Nephron progenitor cell (in vitro differentiated cells): ENCODE data around the gene AIF1.

Experiments used
- DNase-seq: peaks from one replicate; pipeline ENCODE4 v3.0.0; 2021
- H3K27ac Mint-ChIP-seq: 2 replicates; pipeline ENCODE4 v1.8.0; 2021; ENCODE audit warnings: mild to moderate bottlenecking, moderate library complexity, mixed read lengths
- H3K27me3 Mint-ChIP-seq: 2 replicates; pipeline ENCODE4 v1.8.0; 2021; ENCODE audit warnings: mild to moderate bottlenecking, low read depth, mixed read lengths; ENCODE audit not compliant: poor library complexity
- H3K36me3 Mint-ChIP-seq: 2 replicates; pipeline ENCODE4 v1.8.0; 2021; ENCODE audit warnings: low read depth, mixed read lengths
- H3K4me1 Mint-ChIP-seq: 2 replicates; pipeline ENCODE4 v1.8.0; 2021; ENCODE audit warnings: mixed read lengths
- H3K4me3 Mint-ChIP-seq: 2 replicates; pipeline ENCODE4 v1.8.0; 2021; ENCODE audit warnings: mild to moderate bottlenecking, moderate library complexity, mixed read lengths
- H3K9me3 Mint-ChIP-seq: 2 replicates; pipeline ENCODE4 v1.8.0; 2021; ENCODE audit warnings: mild to moderate bottlenecking, moderate library complexity, mixed read lengths
- TF ChIP-seq, protein P1 (sequence below): fragments of 200-600 bp; sonication (generic); IDR thresholded peaks from 2 replicates; pipeline ENCODE4 v1.5.0; 2021; ENCODE audit warnings: antibody characterized with exemption

Gene AIF1

DNA sequence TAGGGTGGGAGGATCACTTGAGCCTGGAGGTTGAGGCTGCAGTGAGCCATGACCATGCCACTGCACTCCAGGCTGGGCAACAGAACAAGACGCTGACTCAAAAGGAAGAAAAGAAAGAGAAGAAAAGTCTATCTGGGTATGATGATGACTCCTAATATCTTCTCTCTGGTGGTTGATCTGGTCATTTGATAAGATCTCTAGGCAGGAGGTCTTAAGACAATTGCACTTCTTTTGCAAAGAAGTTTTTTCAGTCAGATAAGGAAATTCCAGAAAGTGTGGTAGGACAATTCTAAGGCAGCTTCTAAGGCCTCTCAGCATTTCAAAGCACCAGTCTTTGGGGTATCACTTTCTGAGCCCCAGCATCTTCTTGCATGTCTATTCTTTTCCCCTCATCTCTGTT is 7.7 kb upstream of the AIF1 start:
- H3K27me3 Mint-ChIP-seq: peaks cover 18% of the 10 kb centered on the region
- H3K36me3 Mint-ChIP-seq: no peaks in the 10 kb centered on the region
- no peak for DNase-seq
- no peaks in the 10 kb centered on the region for H3K9me3 Mint-ChIP-seq
- no peak overlapping the region for H3K4me3 Mint-ChIP-seq
- H3K27ac Mint-ChIP-seq: no peak overlapping the region
- TF ChIP-seq, protein P1, sequence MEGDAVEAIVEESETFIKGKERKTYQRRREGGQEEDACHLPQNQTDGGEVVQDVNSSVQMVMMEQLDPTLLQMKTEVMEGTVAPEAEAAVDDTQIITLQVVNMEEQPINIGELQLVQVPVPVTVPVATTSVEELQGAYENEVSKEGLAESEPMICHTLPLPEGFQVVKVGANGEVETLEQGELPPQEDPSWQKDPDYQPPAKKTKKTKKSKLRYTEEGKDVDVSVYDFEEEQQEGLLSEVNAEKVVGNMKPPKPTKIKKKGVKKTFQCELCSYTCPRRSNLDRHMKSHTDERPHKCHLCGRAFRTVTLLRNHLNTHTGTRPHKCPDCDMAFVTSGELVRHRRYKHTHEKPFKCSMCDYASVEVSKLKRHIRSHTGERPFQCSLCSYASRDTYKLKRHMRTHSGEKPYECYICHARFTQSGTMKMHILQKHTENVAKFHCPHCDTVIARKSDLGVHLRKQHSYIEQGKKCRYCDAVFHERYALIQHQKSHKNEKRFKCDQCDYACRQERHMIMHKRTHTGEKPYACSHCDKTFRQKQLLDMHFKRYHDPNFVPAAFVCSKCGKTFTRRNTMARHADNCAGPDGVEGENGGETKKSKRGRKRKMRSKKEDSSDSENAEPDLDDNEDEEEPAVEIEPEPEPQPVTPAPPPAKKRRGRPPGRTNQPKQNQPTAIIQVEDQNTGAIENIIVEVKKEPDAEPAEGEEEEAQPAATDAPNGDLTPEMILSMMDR: no peak
- H3K4me1 Mint-ChIP-seq: peaks cover 8% of the 10 kb centered on the region

DNA sequence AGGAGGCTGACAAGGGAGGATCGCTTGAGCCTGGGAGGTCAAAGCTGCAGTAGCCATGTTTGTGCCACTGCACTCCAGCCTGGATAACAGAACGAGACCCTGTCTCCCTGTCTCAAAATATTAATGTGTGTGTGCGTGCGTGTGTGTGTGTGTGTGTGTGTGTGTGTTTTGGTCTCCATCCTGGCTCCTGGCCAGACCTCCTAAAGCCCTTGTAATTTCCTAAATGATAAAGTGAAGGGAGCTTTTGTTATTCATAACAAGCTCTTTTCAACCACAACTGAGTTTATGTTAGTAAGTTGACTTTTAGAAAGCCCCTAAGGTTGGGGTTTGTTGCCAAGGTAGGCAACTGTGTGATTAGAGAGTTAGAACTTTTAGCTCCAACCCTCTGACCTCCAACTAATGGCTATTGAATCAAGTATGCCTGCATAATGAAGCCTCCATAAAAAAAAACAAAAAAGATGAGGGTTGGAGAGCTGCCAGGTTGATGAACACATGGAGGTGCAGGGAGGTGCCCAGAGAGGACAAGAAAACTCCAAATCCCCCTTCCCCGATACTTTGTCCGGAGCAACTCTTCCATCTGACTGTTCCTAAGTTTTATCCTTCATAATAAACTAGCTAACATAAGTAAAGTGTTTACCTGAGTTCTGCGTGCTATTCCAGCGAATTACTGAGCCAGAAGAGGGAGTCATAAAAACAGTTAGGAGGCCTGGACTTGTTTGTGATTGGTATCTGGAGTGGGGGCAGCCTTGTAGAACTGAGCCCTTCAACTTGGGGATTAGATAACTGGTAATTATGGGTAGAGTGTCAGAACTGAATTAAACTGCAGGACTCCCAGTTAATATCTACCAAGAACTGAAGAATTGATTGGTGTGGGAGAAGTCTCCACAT is 5.3 kb upstream of the AIF1 start:
- H3K27ac Mint-ChIP-seq: peak overlapping the region; percentile 66
- no peaks in the 10 kb centered on the region for H3K36me3 Mint-ChIP-seq
- no peaks in the 10 kb centered on the region for H3K9me3 Mint-ChIP-seq
- TF ChIP-seq, protein P1: no peak
- no peak overlapping the region for H3K4me3 Mint-ChIP-seq
- peaks cover 11% of the 10 kb centered on the region for H3K27me3 Mint-ChIP-seq
- H3K4me1 Mint-ChIP-seq: peaks cover 19% of the 10 kb centered on the region
- DNase-seq: no peak

GRCh38 chr6:31610968-31611367 is 4.1 kb upstream of the AIF1 start:
- Mint-ChIP-seq H3K9me3 (no peaks in the 10 kb centered on the region), H3K27me3 (peaks cover 11% of the 10 kb centered on the region), H3K36me3 (no peaks in the 10 kb centered on the region), H3K4me1 (peaks cover 31% of the 10 kb centered on the region), H3K4me3 (no peak overlapping the region), H3K27ac (peak overlapping the region; percentile 41)
- DNase-seq: no peak
- TF ChIP-seq, protein P1: no peak

DNA sequence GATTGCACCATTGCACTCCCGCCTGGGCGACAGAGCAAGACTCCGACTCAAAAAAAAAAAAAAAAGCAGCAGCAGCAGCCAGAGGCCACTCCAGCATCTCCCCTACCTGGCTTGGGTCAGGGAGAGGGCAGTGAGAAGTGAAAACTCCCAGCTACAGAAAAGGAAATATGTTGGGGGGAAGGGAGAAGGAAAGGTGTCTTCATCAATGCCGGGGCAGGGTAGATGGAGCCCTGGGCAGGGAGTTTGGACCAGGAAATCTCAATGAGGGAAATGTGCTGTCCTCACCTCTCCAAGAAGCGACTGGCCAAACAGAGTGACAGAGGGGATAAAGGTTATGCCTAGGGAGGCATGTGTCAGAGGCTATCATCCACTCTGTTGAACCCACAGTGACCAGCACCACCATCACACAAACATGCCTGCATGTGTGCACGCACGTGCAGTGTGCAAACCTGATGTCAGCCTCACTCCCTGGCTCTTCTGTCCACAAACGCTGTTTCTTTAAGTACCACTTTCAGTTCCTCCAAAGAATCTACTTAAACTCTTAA is 887 bp upstream of the AIF1 start:
- Mint-ChIP-seq H3K4me1 (peaks cover 47% of the 10 kb centered on the region), H3K9me3 (no peaks in the 10 kb centered on the region), H3K27me3 (peaks cover 6% of the 10 kb centered on the region), H3K4me3 (no peak overlapping the region), H3K27ac (no peak overlapping the region), H3K36me3 (no peaks in the 10 kb centered on the region)
- TF ChIP-seq, protein P1: no peak
- DNase-seq: no peak

DNA sequence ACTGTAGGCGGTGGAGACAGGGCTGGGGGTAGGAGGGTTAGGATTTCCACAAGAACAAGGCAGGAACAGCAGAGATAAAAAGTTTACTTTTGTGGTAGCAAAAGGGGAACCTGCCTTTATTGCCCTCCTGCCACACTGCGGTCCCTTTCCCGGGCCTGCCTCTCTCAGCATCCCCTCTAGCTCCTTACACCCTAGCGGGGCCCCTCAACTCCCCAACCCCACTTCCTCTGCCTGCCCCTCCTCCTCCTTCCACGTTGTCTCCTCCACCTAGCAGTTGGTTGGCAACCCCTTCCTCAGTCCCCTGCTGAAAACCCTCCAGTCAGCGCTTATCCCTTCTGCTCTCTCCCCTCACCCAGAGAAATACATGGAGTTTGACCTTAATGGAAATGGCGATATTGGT is 714 bp downstream of the AIF1 start:
- Mint-ChIP-seq H3K27ac (no peak overlapping the region), H3K4me3 (peak overlapping the region; percentile 7), H3K27me3 (peaks cover 6% of the 10 kb centered on the region)

More for the DNA sequence above, 714 bp downstream of the AIF1 start:
- H3K9me3 Mint-ChIP-seq: peaks cover 8% of the 10 kb centered on the region
- peaks cover 49% of the 10 kb centered on the region for H3K4me1 Mint-ChIP-seq
- no peaks in the 10 kb centered on the region for H3K36me3 Mint-ChIP-seq
- DNase-seq: no peak
- TF ChIP-seq, protein P1: no peak
